Activated effector memory CD4-positive, alpha-beta T cell treated with anti-CD3 and anti-CD28 coated beads, Interleukin-2, amount 50 U/mL, for 16 hours (primary cell): ENCODE measurements around the gene EHBP1.
"Not testable (repeated sequence)": the region's sequence is repeated elsewhere in the genome, so short reads cannot be mapped to it uniquely, and the experiment has no call there.

Source experiments
- DNase-seq: peaks from one replicate; pipeline ENCODE4 v3.0.0-alpha.2; 2020

The EHBP1 gene

GRCh38 chr2:63054841-63055225 lies 349.3 kb downstream of the EHBP1 start:
- DNase-seq, result no peak

DNA sequence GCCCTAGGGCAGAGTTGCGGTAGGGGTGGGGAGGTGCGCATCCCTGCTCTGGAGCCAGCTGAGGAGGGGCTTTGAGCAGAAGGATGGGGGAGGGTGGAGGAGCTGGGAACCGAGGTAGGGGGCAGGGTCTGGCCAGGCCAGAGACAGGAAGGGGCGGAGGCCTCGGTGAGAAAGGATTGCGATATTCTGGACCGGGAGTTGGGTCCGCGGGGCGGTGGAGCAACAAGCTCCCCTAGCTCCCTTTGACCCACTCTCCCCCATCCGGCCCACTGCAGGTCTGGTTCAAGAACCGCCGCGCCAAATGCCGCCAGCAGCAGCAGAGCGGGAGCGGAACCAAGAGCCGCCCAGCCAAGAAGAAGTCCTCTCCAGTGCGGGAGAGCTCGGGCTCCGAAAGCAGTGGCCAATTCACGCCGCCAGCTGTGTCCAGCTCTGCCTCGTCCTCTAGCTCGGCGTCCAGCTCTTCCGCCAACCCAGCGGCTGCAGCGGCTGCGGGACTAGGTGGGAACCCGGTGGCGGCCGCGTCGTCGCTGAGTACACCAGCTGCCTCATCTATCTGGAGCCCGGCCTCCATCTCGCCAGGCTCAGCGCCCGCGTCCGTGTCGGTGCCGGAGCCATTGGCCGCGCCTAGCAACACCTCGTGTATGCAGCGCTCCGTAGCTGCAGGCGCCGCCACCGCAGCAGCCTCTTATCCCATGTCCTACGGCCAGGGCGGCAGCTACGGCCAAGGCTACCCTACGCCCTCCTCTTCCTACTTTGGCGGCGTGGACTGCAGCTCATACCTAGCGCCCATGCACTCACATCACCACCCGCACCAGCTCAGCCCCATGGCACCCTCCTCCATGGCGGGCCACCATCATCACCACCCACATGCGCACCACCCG lies 350.0 kb downstream of the EHBP1 start:
- no peak for DNase-seq

GRCh38 chr2:63056107-63057050 lies 350.9 kb downstream of the EHBP1 start:
- DNase-seq, result no peak

- DNase-seq, result no peak
These were observed 352.0 kb downstream of the EHBP1 start for GRCh38 chr2:63057249-63058143.

DNA sequence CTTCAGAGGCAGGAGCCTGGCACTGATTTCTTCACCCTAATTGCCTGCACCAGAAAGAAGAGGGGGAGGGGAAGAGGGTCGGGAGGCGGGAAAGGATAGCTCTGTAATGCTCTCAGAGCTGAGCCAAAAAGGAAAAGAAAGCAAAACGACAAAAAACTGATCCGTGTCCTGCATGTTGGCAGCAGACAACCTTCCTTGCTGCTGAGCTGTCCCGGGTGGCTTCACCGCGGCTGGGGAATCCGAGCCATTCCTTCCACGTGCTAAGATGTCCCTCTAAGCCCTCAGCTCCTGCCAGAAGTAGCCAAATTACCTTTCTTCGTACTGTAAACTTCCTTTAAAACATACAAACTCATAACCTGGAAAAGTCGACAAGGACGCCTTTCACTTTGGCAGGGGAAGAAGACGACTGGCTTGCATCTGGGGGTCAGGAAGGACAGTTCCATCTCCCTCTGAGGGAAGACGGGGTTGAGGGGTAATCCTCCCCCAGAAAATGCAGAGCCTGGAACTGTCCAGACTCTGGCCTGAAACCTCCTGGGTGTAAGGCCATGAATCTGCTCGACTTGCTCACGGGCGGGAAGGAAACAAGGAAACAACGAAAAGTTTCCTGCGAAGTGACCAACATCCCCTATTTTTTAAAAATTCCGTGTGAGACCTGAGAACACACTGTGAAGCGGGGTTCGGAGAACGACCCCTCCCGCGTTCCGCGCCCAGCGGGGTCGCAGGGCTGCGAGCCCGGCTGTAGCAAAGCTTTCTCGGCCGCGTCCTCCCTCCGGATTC lies 352.8 kb downstream of the EHBP1 start:
- DNase-seq, result no peak

- no peak for DNase-seq
These were observed 353.6 kb downstream of the EHBP1 start for GRCh38 chr2:63058921-63059792.

- no peak for DNase-seq
These were observed 354.4 kb downstream of the EHBP1 start for GRCh38 chr2:63059793-63060471.

GRCh38 chr2:63060472-63060991 lies 355.0 kb downstream of the EHBP1 start:
- no peak for DNase-seq

DNA sequence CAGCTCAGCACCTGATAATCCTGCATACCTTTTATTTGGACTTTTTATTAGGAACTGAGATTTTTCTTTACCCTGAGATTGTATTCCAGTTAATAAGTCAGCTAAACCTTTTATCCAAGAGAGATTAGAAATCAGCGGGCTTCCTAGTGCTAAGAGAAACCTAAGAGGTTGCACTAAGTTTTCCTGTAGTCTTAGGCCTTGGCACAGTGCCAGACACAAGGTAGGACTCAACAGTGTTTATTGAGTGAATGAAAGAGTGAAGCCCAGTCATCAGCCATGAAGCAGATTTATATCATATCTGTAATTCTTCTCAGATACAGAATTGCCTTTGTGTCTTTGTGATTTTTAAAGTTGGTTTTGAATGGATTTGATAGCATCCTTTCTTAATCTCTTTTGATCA lies 358.7 kb downstream of the EHBP1 start:
- no peak for DNase-seq

DNA sequence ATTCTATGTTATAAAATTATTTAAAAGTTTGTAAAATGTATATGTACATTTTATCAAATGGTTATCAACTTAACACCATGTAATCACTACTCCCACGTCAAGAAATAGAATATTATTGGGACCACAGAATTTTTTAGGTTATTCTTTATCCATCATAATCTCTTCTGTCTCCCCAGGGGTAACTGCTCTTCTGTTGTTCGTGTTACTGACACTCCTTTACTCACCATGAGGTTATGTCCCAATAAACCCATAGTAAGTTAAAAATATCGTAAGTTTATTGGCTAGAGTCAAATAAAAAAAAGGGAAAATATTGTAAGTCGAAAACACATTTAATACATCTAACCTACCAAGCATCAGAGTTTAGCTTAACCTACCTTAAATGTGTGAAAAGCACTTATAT lies 359.1 kb downstream of the EHBP1 start:
- no peak for DNase-seq

GRCh38 chr2:63066265-63066664 lies 360.8 kb downstream of the EHBP1 start:
- no peak for DNase-seq

DNA sequence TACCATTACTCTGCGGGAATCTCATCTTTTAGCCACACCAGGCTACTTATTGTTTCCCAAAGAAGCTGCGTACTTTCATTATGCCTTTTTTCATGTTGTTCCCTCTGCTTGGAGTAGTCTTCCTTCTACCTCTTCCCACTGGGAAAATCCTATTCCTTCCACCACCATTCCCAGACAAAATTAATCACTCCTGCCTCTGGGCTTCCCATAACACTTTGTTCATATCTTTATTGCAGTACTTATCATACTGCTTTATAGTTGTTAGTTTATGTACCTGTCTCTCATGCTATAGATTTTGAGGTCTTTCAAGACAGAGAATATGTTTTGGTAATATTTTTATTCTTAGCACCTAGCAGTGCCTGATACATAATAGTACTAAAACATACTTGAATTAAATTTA lies 361.3 kb downstream of the EHBP1 start:
- no peak for DNase-seq

- DNase-seq, result no peak
These were observed 366.2 kb downstream of the EHBP1 start for GRCh38 chr2:63071664-63072063.

DNA sequence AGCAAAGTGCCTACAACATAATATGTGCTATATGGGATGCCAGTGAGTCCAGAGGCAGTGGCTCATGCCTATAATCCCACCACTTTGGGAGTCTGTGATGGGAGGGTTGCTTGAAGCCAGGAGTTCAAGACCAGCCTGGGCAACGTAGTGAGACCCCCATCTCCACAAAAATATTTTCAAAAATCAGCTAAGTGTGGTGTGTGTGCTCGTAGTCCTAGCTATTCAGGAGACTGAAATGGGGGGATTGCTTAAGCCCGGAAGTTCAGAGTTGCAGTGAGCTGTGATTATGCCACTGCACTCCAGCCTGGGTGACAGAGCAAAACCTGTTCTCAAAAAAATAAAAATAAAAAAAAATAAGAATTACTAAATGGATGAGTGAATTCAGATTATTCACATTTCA lies 368.5 kb downstream of the EHBP1 start:
- DNase-seq, result no peak

GRCh38 chr2:63074399-63074798 lies 368.9 kb downstream of the EHBP1 start:
- not testable (repeated sequence) for DNase-seq

- no peak for DNase-seq
These were observed 373.5 kb downstream of the EHBP1 start for GRCh38 chr2:63078852-63079606.

GRCh38 chr2:63081404-63081803 lies 375.9 kb downstream of the EHBP1 start:
- no peak for DNase-seq

DNA sequence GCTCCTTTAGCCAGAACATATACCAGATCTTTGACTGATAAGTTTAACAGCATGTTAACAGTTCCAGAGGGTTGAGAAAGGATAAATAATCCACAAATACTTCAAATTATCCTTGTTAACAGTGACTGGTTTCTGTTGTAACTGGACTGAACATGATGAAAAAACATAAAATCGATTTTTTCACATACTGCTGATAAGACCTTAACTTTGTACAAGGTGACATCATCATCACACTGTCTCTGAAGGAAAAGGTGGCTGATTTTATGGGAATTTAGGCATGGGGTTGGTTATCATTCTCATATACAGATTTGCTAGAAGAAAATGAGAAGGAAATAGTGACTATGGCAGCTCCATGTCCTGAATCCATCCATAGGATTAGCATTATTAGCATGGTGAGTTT lies 381.2 kb downstream of the EHBP1 start:
- no peak for DNase-seq

- no peak for DNase-seq
These were observed 386.9 kb downstream of the EHBP1 start for GRCh38 chr2:63092401-63092800.
